GM18519 (cell line): Measurements from ENCODE around the gene FBXW8.
A peak's percentile ranks its signal among the peaks of the same experiment; 100 is the strongest.

Experiments
- ATAC-seq: cut with Tn5 transposase; IDR thresholded peaks from one replicate; pipeline ENCODE4 v1.9.1; 2021; ENCODE audit warnings: mild to moderate bottlenecking, moderate library complexity; ENCODE audit not compliant: unreplicated experiment, low FRiP score

FBXW8 gene

GRCh38 chr12:116910645-116911451 is at the start of gene FBXW8:
FBXW8 (plus strand) TSS chr12:116910950; CDS start chr12:116911038, 88 bp downstream.
- ATAC-seq, result no peak

GRCh38 chr12:116861320-116861719 is 49.4 kb upstream of the FBXW8 start:
- ATAC-seq, result peak; percentile 57

- no peak for ATAC-seq
These were observed 48.6 kb upstream of the FBXW8 start for GRCh38 chr12:116862167-116862566.

DNA sequence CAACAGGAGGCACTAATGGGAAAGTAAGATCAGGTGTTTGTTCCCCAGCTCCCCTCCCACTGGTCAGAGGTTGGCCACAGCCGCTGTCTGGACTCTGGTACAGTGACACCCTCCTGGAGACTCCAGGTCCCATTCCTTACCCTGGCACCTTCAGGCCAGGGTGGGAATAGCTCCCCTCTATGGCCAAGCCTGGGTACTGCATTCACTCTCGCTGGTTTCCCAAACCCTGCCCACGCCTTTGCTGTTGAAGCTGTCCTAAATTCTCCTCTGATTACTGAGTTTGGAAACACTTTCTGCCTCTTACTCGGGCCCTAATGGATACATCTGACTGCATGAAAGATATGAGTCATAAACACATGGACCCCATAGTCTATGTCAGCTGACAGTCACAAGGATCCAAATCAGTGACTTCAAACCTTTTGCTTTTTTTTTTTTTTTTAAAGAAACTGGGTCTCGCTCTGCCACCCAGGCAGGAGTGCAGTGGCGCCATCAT is 47.4 kb upstream of the FBXW8 start:
- ATAC-seq, result no peak

GRCh38 chr12:116864371-116865160 is 46.2 kb upstream of the FBXW8 start:
- ATAC-seq, result no peak

- ATAC-seq, result no peak
These were observed 43.2 kb upstream of the FBXW8 start for GRCh38 chr12:116867523-116867922.

DNA sequence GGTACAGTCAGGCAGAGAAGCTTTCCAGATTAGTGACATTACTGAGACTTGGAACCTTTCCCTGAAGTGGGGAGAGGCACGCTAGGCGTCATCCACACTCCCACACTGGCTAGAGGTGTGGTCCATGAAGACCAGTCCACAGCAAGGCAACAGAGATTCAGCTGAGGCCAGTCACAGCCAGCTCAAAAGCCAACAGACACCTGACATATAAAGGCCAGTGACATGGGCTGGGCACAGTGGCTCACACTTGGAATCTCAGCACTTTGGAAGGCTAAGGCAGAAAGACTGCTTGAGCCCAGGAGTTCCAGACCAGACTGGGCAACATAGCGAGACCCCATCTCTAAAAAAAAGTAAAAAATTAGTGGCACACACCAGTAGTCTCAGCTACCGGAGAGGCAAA is 40.4 kb upstream of the FBXW8 start:
- no peak for ATAC-seq

DNA sequence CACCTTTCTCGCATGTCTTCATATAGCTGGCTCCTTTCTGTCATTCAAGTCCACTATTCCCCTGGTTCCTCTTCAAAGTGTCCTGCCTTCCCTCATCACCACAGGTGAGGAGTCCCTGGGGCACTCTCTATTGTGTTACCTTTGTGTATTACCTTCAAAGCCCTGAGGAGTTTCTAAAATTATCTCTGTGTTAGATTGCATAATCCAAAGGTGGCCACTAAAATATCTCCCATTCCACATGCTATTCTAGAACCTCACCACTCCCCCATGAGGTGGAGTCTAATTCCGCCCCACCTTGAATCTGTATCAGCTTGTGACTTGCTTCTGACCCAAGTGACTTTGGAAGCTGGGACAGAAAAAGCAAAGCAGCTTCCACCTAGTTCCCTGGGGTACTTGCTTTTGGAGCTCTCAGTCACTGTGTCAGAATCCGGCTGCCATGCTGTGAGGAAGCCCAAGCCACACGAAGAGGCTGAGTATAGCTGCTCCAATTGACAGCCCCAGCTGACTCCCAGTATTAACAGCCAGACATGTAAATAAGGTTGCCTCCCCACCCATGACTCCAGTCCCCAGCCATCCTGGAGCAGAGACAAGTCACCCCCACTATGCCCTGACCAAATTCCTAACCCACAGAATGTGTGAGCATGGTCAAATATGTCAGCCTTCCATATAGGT is 36.3 kb upstream of the FBXW8 start:
- ATAC-seq, result no peak

- ATAC-seq, result no peak
These were observed 34.4 kb upstream of the FBXW8 start for GRCh38 chr12:116876151-116876869.

- no peak for ATAC-seq
These were observed 31.9 kb upstream of the FBXW8 start for GRCh38 chr12:116878567-116879508.

DNA sequence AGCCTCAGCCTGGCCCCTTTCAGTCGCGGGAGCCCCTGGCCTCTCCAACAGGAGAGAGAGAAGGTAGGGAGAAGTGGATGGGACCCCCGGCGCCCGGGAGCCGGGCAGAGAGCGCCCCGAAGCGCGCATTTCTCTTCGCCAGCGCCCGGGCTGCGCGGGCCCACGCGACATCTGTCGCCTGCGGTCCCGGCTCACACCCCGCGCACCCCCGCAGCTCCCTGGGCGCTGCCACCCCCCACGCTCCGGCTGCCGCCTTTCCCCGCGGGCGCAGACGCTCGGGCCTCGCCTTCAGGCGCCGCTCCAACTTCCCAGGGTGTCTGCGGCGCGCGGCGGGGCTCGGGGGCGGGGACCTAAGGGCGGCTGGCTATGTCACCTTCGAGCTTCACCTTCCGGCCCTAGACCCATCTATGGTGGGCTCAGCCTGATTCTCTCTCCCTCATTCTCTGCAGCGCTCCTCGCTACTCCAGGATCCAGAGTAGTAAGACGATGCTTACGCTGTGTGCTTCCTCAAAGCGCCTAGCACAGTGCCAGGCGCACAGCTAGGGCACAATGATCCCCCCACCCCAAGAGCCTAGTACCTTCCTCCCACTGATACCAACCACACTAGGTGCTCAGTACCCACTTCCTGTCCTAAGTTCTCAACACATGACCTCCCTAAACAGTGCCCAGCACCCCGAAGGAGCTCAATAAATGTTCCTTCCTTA is 31.1 kb upstream of the FBXW8 start:
- ATAC-seq, result no peak

DNA sequence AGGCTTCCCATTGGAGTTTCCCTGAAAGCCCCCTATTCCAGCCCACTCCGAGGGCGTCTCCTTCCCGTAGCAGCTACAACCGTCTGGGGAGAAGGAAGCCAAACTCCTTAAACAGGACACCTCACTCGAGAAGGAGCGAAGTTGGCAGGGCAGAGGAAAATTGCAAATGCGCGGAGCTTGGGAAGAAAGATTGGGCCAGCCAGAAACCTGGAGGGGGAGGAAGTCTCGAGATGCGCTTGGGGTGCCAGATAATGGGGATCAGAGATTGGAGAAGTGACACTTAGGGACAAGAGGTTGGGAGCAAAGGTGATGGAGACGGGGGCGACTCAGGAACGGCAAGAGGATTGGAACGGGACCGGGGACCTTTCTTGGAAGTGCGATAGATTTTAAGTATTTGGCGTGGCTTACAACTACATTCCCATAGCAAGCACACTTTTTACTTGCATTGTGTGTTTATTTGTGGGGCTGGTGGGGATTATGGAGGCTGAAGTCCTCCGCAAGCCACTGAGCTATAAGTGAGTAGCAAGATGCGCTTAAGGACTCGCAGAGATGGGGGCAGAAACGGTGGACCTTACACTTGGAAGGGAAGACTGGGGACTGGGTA is 30.4 kb upstream of the FBXW8 start:
- ATAC-seq, result no peak

- ATAC-seq, result peak; percentile 58
These were observed 29.9 kb upstream of the FBXW8 start for GRCh38 chr12:116880817-116881324.

DNA sequence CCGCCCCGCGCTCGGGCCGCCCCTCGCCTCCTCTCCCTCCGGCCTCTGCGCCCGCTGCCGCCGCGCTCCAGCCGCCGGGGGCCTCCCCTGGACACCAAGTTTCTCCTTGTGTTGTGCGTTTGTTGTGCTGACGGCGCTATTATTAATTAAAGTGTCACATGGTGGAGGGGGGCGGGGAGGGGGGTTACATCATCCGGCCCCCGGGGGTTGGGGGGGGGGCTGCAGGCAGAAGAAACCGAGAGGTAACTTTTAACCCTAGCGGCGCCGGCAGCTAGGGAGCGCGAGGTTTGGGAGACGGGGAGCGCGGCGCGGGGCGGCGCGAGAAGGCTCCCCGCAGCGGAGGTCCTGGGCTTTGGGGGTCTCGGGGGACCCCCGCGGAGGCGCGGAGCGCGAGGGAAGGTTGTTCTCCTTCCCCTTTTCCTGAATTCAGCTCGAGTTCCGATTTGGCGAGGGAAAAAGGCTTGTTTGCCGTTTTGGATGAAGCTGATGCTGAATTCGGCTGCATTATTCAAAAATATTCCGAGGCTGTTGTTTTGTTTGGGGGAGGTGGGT is 29.3 kb upstream of the FBXW8 start, which contains the start of gene HRK:
TSS of gene HRK (minus strand) at position 117 of the 552 bp plus-strand sequence. CDS start 134 bp downstream, outside the sequence.
- peak; percentile 12 for ATAC-seq

DNA sequence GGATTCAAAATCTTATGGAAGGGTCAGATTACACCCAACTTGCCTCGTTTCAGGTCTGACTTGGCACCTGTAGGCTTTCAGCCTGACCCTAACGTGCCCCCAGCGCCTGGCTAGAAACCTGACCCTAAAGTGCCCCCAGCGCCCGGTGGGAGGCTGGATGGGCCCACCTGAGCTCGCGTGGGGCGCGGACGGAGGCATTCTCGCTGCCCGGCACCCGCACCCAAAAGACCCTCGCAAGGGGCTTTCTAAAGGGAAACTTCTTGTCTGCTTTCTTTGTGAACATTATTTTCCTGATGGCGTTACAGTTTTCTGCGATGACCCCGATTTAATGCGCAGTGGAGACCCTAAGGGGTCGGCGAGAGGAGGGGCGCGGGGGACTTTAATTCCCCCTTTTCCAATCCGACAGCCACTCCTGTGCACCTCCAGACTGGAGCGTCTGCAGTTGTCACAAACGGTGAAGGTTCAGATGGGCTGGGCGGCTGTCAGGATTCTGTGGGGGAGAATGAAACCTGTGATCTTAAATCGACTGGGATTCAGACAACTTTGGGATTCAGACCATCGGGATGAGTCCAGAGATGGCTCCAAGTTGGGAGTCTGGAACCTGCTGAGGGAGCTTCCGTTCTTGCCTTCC is 28.8 kb upstream of the FBXW8 start:
- no peak for ATAC-seq

GRCh38 chr12:116882742-116883141 is 28.0 kb upstream of the FBXW8 start:
- no peak for ATAC-seq

DNA sequence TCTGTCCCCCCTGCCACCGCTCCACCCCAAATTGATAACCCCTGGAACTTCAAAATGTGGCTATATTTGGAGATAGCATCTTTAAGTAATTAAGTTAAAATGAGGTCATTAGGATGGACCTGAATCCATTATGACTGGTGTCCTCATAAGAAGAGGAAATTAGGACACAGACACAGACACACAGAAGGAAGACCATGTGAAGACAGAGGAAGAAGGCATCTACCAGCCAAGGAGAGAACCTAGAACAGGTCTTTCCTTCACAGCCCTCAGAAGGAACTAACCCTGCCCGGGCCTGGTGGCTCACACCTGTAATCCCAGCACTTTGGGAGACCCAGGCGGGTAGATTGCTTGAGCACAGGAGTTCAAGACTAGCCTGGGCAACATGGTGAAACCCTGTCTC is 25.9 kb upstream of the FBXW8 start:
- ATAC-seq, result no peak
